ENCODE results near the gene SELENON.

SELENON gene

DNA sequence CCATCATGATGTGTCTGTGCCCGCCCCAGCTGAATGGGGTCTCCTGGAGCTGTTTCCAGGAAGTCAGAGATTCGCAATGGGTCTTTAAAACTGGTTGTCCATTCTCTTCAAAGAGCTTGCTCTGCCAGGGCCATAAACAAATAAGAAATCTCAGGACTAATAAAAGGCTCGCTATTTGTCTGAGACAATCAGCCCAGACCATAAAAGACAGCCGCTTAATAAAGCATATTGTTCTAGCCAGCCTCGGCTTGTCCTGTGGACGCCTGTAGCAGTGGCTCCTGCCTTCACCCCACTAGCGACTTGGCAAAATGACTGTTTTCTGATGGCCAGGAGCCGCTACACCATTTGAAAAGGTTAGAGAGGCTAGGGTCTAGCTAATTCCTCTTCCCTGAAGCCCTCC is 20.6 kb upstream of the SELENON start:
- Mint-ChIP-seq H3K27me3 (no peaks in the 10 kb centered on the region), H3K4me3 (no peak overlapping the region), H3K9me3 (no peaks in the 10 kb centered on the region), H3K36me3 (ENCODE audit: low read depth) (peaks cover 12% of the 10 kb centered on the region), H3K4me1 (ENCODE audit: low read depth) (peaks cover 23% of the 10 kb centered on the region), H3K27ac (no peak overlapping the region)
- DNase-seq: no peak

DNA sequence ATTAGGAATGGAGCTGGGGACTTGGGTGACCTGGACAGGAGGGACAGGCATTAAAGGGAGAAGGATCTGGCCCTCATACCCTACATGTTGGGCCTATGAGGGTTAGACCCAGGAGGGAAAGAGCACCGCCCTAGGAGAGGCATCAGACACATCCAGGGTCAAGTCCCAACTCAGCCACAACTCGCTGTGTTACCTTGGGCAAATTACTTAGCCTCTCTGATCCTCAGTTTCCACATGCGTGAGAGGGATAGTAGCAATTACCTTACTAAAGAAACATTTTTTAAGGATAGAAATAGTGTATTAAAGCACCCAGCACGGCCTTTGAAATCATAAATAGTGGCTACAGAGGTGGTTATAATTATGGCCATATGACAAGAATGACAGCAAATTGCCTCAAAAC is 20.1 kb upstream of the SELENON start:
- H3K27ac Mint-ChIP-seq: no peak overlapping the region
- no peak for DNase-seq
- H3K4me3 Mint-ChIP-seq: no peak overlapping the region
- H3K9me3 Mint-ChIP-seq: no peaks in the 10 kb centered on the region
- peaks cover 18% of the 10 kb centered on the region for H3K4me1 Mint-ChIP-seq (ENCODE audit: low read depth)
- no peaks in the 10 kb centered on the region for H3K27me3 Mint-ChIP-seq
- peaks cover 12% of the 10 kb centered on the region for H3K36me3 Mint-ChIP-seq (ENCODE audit: low read depth)

DNA sequence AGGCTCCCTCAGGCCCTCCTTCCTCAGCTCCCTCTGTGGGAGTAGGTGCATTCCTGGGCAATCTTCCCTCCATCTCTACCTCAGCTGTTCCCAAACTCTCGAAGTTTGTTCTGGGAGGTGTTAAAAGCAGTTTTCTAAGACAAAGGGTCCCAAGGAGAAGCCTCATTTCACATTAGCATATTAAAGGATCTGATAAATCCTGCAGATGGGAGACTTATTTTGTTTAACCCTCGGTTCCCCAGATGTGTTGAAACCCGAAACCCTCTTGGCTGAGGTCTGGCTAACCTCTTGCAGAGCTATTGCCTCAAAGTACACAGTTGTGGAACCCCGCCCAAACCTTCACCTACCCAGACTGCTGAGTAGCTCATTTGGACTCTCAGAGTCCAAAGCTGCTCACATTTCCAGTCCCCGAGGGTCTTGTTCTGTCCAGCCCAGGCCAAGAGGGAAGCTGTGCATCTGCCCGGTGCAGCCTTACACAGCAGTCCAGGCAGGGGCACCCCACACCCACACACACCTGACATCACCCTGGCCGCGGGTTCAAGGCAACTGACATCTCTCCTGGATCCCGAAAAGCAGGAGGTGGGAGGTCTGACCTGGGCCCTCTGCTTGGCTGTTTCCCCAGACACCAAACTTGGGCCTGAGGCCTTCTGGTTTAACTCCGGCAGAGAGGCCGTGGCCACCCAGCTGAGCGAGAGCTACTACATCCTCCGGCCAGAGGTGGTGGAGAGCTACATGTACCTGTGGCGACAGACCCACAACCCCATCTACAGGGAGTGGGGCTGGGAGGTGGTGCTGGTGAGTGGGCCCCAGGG is 19.5 kb upstream of the SELENON start:
- Mint-ChIP-seq H3K27me3 (no peaks in the 10 kb centered on the region), H3K4me3 (no peak overlapping the region), H3K36me3 (ENCODE audit: low read depth) (peaks cover 12% of the 10 kb centered on the region), H3K27ac (no peak overlapping the region), H3K9me3 (no peaks in the 10 kb centered on the region), H3K4me1 (ENCODE audit: low read depth) (peaks cover 12% of the 10 kb centered on the region)
- DNase-seq: no peak

DNA sequence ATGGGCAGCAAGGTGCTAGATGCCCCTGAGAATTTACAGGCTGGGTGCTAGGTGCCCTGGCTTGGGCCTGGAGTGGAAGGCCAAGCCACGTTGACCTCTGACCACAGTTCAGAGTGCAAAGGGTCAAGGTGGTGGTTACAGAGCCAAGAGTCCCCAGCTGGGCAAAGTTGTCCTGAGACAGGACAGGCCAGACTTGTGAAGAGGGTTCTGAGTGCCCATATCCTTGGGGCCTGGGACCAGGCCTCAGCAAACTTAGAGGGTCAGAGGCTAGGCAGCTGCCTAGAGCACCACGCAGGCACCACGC is 18.9 kb upstream of the SELENON start:
- Mint-ChIP-seq H3K4me3 (no peak overlapping the region), H3K9me3 (no peaks in the 10 kb centered on the region), H3K4me1 (ENCODE audit: low read depth) (peaks cover 9% of the 10 kb centered on the region), H3K27me3 (no peaks in the 10 kb centered on the region), H3K27ac (no peak overlapping the region), H3K36me3 (ENCODE audit: low read depth) (peaks cover 12% of the 10 kb centered on the region)
- no peak for DNase-seq

DNA sequence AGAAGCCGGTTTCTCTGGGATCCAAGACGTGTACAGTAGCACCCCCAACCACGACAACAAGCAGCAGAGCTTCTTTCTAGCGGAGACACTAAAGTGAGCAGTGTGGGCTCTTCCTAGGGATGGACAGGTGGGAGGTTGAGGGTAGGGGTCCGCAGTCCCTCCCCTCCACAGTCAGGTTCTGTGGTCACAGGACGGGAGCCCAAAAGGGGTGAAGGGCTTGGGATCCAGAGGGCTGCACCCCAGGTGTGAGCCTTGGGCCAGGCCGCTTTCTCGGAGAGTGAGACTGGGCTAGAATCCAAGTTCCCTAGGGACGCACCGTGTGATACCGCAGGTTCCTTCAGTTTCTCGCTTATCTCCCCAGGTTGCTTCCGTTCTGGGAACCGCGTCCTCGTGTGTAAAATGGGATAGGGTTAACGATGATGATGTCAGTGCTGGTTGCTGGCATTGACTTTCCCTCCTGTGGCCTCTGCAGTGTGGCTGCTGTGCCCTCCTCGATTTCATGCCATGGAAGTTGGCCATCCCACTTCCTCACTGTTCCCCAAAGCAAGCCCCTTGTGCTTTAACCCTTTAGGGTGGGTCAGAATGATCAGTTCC is 17.3 kb upstream of the SELENON start:
- DNase-seq: no peak
- Mint-ChIP-seq H3K9me3 (no peaks in the 10 kb centered on the region), H3K4me3 (no peak overlapping the region), H3K4me1 (ENCODE audit: low read depth) (peaks cover 14% of the 10 kb centered on the region), H3K27ac (no peak overlapping the region), H3K27me3 (no peaks in the 10 kb centered on the region), H3K36me3 (ENCODE audit: low read depth) (peaks cover 16% of the 10 kb centered on the region)

DNA sequence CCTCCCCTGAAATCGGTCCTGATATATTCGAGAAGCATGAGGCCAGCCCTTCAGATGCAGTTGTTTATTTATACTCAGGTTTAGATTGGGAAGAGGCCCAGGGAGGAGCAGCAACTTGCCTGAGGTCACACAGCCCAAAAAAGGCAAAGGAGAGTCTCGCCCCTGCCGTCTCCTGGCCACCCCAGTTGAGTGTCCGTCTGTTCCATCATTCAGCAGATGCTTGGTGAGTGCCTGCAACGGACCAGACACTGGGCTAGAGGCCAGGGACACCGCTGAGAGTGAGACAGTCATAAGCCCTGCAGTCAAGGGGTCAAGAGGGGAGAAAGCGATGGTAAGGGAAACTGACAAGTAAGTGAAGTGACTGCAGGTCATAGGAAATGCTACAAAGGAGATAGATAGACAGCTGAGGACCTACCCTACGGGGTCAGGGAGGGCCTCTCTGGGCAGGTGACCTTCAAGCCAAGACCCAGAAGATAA is 15.4 kb upstream of the SELENON start:
- Mint-ChIP-seq H3K27ac (no peak overlapping the region), H3K4me3 (no peak overlapping the region), H3K36me3 (ENCODE audit: low read depth) (peaks cover 17% of the 10 kb centered on the region), H3K27me3 (no peaks in the 10 kb centered on the region), H3K9me3 (no peaks in the 10 kb centered on the region), H3K4me1 (ENCODE audit: low read depth) (peaks cover 7% of the 10 kb centered on the region)
- DNase-seq: no peak

DNA sequence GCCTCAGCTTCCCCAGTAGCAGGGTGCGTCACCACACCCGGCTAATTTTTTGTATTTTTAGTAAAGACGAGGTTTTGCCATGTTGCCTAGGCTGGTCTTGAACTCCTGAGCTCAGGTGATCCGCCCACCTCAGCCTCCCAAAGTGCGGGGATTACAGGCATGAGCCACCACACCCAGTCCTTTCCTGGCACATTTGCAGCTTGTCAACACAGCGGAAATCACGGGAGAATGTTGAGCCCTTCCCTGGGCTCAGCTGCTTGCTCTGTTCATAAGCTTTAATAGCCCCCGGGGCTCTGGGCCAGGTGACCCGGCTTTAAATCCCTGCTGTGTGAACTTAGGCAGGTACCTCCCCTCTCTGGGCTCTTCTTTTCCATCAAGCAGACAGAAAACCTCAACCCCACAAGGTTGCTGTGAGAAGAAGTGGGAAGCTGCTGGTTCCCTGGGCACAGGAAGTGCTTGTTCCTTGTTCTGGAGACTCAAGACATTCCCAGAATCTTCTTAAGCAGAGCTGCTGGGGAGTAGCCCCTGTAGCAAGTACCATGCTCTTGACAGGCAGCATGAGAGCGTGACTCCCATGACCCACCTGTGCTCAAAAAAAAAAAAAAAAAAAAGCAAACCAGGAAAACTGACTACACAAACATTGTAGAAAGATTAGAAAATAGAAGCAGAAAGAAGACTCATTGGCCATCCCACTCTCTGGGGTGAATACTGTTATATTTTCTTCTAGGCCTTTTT is 14.5 kb upstream of the SELENON start:
- Mint-ChIP-seq H3K4me3 (no peak overlapping the region), H3K9me3 (no peaks in the 10 kb centered on the region), H3K27me3 (no peaks in the 10 kb centered on the region), H3K36me3 (ENCODE audit: low read depth) (peaks cover 19% of the 10 kb centered on the region), H3K27ac (no peak overlapping the region), H3K4me1 (ENCODE audit: low read depth) (peaks cover 7% of the 10 kb centered on the region)
- no peak for DNase-seq

DNA sequence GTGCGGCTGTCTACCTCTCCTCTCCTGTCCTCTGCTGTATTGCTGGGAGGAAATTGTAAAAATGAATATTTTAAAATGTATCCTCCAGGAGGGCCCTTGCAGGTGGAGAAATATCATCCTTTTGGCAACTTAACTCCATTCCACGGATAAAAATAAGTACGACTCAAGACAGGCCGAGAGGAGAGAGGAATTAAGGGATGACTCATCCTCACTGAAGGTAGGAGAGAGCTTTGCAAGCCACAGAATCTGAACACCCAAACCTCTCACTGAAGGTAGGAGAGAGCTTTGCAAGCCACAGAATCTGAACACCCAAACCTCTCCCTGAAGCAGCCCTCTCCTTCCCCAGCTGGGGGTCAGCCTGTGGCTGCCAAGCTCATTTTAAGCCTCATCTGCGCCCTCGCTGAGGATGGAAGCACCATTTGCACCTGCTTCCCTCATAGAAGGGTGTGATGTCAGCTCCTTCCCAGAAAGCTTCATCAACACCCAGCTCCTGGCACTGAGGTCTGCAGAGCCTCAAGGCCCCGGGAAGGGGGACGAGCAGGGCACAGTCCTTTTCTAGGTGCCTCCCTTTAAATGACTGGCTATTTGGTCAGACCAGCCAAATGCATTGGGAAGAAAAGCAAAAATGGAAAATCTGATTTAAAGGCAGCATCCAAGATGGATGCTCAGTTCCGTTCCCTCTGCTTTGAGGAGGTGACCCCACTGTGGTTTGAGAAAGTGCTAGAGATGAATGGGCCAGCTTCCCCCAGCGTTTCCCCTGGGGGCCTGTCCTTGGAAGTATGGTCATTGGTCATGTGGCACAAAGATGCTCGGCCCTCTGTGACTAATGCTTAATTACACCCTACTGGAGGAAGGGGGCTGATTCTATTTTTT is 12.9 kb upstream of the SELENON start:
- H3K27ac Mint-ChIP-seq: no peak overlapping the region
- peaks cover 19% of the 10 kb centered on the region for H3K36me3 Mint-ChIP-seq (ENCODE audit: low read depth)
- no peaks in the 10 kb centered on the region for H3K9me3 Mint-ChIP-seq

DNA sequence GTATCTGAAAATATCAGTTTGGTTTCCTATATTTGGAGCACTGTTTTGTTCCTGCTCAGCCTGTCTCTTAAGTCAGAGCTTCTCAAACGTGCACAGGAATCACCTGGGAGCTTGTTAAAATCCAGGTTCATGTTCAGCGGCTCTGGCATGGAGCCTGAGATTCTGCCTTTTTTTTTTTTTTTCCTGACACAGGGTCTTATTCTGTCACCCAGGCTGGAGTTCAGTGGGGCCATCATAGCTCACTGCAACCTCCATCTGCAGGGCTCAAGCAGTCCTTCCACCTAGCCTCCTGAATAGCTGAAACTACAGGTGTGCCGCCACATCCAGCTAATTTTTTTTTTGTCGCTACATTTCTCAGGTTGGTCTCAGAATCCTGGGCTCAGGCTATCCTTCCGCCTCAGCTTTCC is 12.2 kb upstream of the SELENON start:
- Mint-ChIP-seq H3K27ac (no peak overlapping the region), H3K36me3 (ENCODE audit: low read depth) (peaks cover 19% of the 10 kb centered on the region), H3K4me3 (no peak overlapping the region)

More for the DNA sequence above, 12.9 kb upstream of the SELENON start:
- Mint-ChIP-seq H3K27me3 (no peaks in the 10 kb centered on the region), H3K4me1 (ENCODE audit: low read depth) (peaks cover 7% of the 10 kb centered on the region), H3K4me3 (no peak overlapping the region)
- no peak for DNase-seq

DNA sequence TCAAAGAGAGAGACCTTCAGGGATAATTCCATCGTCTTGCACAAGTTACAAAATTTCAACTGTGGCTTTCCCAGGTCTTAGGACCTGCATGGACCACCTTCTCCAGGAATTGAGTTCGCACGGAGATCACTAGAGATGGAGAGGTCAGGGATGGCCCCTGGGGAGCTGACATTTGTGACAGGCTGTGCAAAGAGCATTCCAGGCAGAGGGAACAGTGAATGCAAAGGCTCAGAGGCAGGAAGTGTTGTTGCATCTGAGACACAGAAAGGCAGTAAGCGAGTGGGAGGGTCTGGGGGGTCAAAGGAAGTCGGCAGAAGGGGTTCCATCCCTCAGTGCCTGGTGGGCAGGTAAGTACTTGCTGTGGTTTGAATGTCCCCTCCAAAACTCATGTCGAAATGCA is 9.5 kb upstream of the SELENON start:
- no peaks in the 10 kb centered on the region for H3K27me3 Mint-ChIP-seq

More for the DNA sequence above, 12.2 kb upstream of the SELENON start:
- DNase-seq: no peak
- Mint-ChIP-seq H3K4me1 (ENCODE audit: low read depth) (peaks cover 7% of the 10 kb centered on the region), H3K9me3 (no peaks in the 10 kb centered on the region), H3K27me3 (no peaks in the 10 kb centered on the region)

DNA sequence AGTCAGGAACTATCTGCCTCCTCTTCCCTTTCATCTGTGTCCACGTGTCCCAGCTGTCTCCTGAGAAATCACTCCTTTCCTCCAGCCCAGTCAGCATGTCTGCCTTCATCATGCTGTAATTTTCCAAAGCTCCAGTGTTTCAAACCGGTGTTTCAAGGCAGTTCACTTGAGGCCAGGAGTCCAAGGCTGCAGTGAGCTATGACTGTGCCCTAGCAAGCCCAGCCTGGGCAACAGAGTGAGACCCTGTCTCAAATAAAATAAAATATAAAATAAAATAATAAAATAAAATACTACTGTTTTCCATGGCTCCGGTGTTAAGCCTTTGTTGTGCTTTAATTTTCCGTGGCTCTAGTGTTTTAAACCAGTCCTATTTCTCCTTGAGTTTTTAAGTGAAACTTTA is 7.9 kb upstream of the SELENON start:
- no peak overlapping the region for H3K4me3 Mint-ChIP-seq
- DNase-seq: no peak
- H3K9me3 Mint-ChIP-seq: no peaks in the 10 kb centered on the region
- peaks cover 30% of the 10 kb centered on the region for H3K4me1 Mint-ChIP-seq (ENCODE audit: low read depth)
- H3K27ac Mint-ChIP-seq: no peak overlapping the region
- peaks cover 11% of the 10 kb centered on the region for H3K36me3 Mint-ChIP-seq (ENCODE audit: low read depth)
- no peaks in the 10 kb centered on the region for H3K27me3 Mint-ChIP-seq

More for the DNA sequence above, 9.5 kb upstream of the SELENON start:
- Mint-ChIP-seq H3K4me3 (no peak overlapping the region), H3K4me1 (ENCODE audit: low read depth) (peaks cover 20% of the 10 kb centered on the region), H3K27ac (no peak overlapping the region), H3K36me3 (ENCODE audit: low read depth) (peaks cover 12% of the 10 kb centered on the region), H3K9me3 (no peaks in the 10 kb centered on the region)
- DNase-seq: no peak

DNA sequence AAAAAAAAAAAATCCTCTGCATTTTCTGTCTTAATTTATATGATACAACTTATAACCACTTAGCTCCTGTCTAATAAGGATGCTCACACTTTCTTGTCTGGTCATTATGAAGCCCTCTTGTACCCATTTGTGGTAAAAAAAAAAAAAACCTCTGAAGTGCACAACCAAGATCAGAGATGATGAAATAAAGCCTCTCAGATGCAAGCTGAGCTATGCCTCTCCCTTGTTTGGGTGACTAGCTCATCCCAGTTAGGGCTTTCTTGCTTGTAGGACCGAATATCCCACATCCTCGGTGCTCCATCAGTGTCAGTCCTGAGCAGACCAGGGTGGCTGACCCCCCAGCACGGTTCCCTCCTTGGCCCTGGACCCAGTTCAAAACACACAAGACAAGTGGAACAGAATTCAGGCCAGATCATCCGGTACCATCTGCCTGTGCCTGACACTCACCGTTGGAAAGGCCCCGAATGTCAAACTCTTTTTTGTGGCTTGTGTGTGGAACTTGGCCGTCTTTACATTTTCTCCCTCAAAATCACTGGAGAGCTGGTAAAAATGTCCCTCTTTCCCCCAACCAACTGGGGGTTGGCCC is 6.3 kb upstream of the SELENON start:
- Mint-ChIP-seq H3K4me1 (ENCODE audit: low read depth) (peaks cover 43% of the 10 kb centered on the region), H3K9me3 (no peaks in the 10 kb centered on the region), H3K36me3 (ENCODE audit: low read depth) (peaks cover 3% of the 10 kb centered on the region), H3K4me3 (no peak overlapping the region), H3K27ac (peak overlapping the region; percentile 35), H3K27me3 (no peaks in the 10 kb centered on the region)
- DNase-seq: no peak

DNA sequence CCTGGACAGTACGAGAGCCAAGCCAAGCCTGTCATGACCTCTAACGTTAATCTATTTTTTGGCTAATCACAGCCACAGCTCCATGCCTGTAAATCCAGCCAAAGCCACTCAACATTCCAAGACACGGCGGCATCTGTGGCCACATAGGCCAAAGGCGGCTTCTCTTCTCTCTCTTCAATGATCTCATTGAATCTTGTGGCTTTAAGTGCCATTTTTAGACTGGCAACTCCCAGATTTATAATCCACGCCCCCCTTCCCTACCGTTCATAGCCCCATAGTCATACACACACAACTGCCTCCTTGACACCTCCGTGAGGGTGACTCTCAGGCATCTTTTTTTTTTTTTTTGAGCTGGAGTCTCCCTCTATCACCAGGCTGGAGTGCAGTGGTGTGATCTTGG is 5.7 kb upstream of the SELENON start:
- H3K27me3 Mint-ChIP-seq: no peaks in the 10 kb centered on the region
- H3K27ac Mint-ChIP-seq: no peak overlapping the region
- H3K4me1 Mint-ChIP-seq (ENCODE audit: low read depth): peaks cover 45% of the 10 kb centered on the region
- H3K9me3 Mint-ChIP-seq: no peaks in the 10 kb centered on the region
- no peak overlapping the region for H3K4me3 Mint-ChIP-seq
- DNase-seq: no peak
- peaks cover 3% of the 10 kb centered on the region for H3K36me3 Mint-ChIP-seq (ENCODE audit: low read depth)

DNA sequence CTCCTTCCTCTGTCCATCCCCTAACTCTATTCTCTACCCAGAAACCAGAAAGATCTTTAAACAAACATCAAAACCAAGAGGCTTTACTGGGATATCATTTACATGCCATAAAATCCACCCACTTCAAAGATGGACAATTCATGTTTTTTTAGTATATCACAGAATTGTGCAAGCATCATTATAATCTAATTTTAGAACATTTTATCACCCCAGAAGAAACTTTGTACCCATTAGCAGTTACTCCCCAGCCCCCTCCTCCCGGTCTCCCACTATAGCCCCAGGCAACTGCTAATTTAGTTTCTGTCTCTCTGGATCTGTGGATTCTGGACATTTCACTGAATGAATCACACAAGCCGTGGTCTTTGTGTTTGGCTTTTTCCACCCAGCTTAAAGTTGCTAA is 4.8 kb upstream of the SELENON start:
- no peak overlapping the region for H3K4me3 Mint-ChIP-seq
- H3K4me1 Mint-ChIP-seq (ENCODE audit: low read depth): peaks cover 50% of the 10 kb centered on the region
- H3K27me3 Mint-ChIP-seq: no peaks in the 10 kb centered on the region

More for the DNA sequence above, 4.8 kb upstream of the SELENON start:
- no peak for DNase-seq
- H3K27ac Mint-ChIP-seq: no peak overlapping the region
- no peaks in the 10 kb centered on the region for H3K9me3 Mint-ChIP-seq
- peaks cover under 1% of the 10 kb centered on the region for H3K36me3 Mint-ChIP-seq (ENCODE audit: low read depth)

Measured in activated T-cell treated with anti-CD3 and anti-CD28 coated beads, Interleukin-2, amount 50 U/mL, for 24 hours (primary cell).